Mammary epithelial cell (primary cell): ENCODE data around the gene LIN9.

Experiments used
- CTCF ChIP-seq, 2 donors: IDR thresholded peaks in 1 of 2; conservative IDR thresholded peaks in 1 of 2; 2 replicates each; pipeline ENCODE4 v1.5.1; 2011 to 2012; ENCODE audit warnings: inconsistent platforms in 2 of 2, low read length in 2 of 2, mild to moderate bottlenecking in 2 of 2, control low read depth in 1 of 2, low read depth in 1 of 2; ENCODE audit not compliant: insufficient read depth in 1 of 2; ENCODE audit errors: extremely low read depth in 1 of 2
- EZH2 ChIP-seq: IDR thresholded peaks from 2 replicates; pipeline ENCODE4 v1.6.1; 2012; ENCODE audit warnings: low read length, inconsistent platforms, borderline replicate concordance

DNA sequence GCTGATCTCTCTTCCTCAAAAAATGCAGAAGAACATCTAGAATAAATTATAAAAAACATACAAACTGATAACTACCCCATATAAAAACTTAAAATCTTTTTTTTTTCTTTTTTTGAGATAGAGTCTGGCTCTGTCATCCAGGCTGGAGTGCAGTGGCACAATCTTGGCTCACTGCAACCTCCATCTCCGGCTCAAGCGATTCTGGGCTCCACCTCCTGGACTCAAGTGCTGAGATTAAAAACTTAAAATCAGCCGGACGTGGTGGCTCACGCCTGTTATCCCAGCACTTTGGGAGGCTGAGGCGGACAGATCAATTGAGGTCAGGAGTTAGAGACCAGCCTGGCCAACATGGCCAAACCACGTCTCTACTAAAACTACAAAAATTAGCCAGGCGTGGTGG is 31.1 kb downstream of the LIN9 start:
- TF ChIP-seq EZH2 = no peak
- TF ChIP-seq CTCF (conservative IDR thresholded peaks at IDR 0.05 in 1 of 2, IDR thresholded peaks at IDR 0.05 in 1 of 2; ENCODE audit: extremely low read depth in 1 of 2, insufficient read depth in 1 of 2, low read depth in 1 of 2, low read length in 2 of 2) = no peak
